Fibroblast of lung (primary cell): ENCODE measurements around the gene JPH3. TPM values are rescaled to one million over a fixed set of nuclear protein-coding genes. Genes with fewer than 3 reads are reported as not detected.

Experiments
- DNase-seq, 2 donors: peaks; one replicate each; pipeline versions ENCODE4 v3.0.0 to v3.0.0-alpha.2; 2010; ENCODE audit warnings: low read depth in 2 of 2
- H2AFZ ChIP-seq: 2 replicates; pipeline ENCODE4 v1.5.1; 2012; ENCODE audit warnings: low read length, control low read depth, inconsistent platforms
- H3K27ac ChIP-seq: 2 replicates; pipeline ENCODE4 v1.5.1; 2011; ENCODE audit warnings: low read length, control low read depth; ENCODE audit not compliant: insufficient read depth
- H3K27me3 ChIP-seq: 2 replicates; pipeline ENCODE4 v1.5.1; 2011; ENCODE audit warnings: mild to moderate bottlenecking, low read length; ENCODE audit not compliant: control insufficient read depth, insufficient read depth
- H3K36me3 ChIP-seq: 2 replicates; pipeline ENCODE4 v1.5.1; 2011; ENCODE audit warnings: low read length; ENCODE audit not compliant: control insufficient read depth, insufficient read depth
- H3K4me1 ChIP-seq: 2 replicates; pipeline ENCODE4 v1.5.1; 2011; ENCODE audit warnings: low read length; ENCODE audit not compliant: control insufficient read depth, insufficient read depth; ENCODE audit errors: extremely low read depth
- H3K4me2 ChIP-seq: 2 replicates; pipeline ENCODE4 v1.5.1; 2011; ENCODE audit warnings: low read length, control low read depth; ENCODE audit not compliant: insufficient read depth; ENCODE audit errors: extremely low read depth
- H3K4me3 ChIP-seq, 4 experiments: fragments of 200-600 bp in 1 of 4; sonication (generic) in 1 of 4; replicated peaks in 1 of 4; 2 replicates each; pipeline ENCODE4 v1.5.1; 2011 to 2016; ENCODE audit warnings: low read length in 4 of 4, low read depth in 3 of 4, mild to moderate bottlenecking in 3 of 4, control low read depth in 2 of 4, inconsistent platforms in 1 of 4, mixed read lengths in 1 of 4; ENCODE audit not compliant: insufficient read depth in 1 of 4; ENCODE audit errors: control extremely low read depth in 1 of 4
- H3K79me2 ChIP-seq: 2 replicates; pipeline ENCODE4 v1.5.1; 2012; ENCODE audit warnings: mild to moderate bottlenecking, low read length, inconsistent platforms; ENCODE audit not compliant: control insufficient read depth, insufficient read depth
- H3K9ac ChIP-seq: 2 replicates; pipeline ENCODE4 v1.5.1; 2011; ENCODE audit warnings: mild to moderate bottlenecking, low read length, control low read depth; ENCODE audit not compliant: insufficient read depth
- H3K9me3 ChIP-seq: 2 replicates; pipeline ENCODE4 v1.5.1; 2012; ENCODE audit warnings: low read depth, low read length; ENCODE audit not compliant: control insufficient read depth, insufficient read depth
- H4K20me1 ChIP-seq: 2 replicates; pipeline ENCODE4 v1.5.1; 2011; ENCODE audit warnings: low read length; ENCODE audit not compliant: control insufficient read depth, insufficient read depth; ENCODE audit errors: extremely low read depth
- CTCF ChIP-seq, 2 donors: IDR thresholded peaks in 1 of 2; conservative IDR thresholded peaks in 1 of 2; 1 replicate in 1 of 2; 2 replicates in 1 of 2; pipeline ENCODE4 v1.5.1; 2011 to 2012; ENCODE audit warnings: low read length in 2 of 2, control low read depth in 1 of 2, inconsistent platforms in 1 of 2, low read depth in 1 of 2, mild to moderate bottlenecking in 1 of 2
- EZH2 ChIP-seq: IDR thresholded peaks from 2 replicates; pipeline ENCODE4 v1.5.1; 2012; ENCODE audit warnings: low read length, control low read depth, mild to moderate bottlenecking; ENCODE audit errors: missing control alignments
- polyA plus RNA-seq, 2 donors: library from polyadenylated mRNA; depleted of rRNA in 1 of 2; stranded (reverse) in 1 of 2; unstranded in 1 of 2; fragments of >200 nt; gene quantifications; 2 replicates each; pipeline ENCODE4 v1.2.1, GENCODE V29; 2011 to 2012; ENCODE audit warnings: missing spikeins in 1 of 2
- total RNA-seq: library from RNA; depleted of rRNA; stranded (reverse); fragments of >200 nt; gene quantifications from 2 replicates; pipeline ENCODE4 v1.2.1, GENCODE V29; 2014

The JPH3 gene
- total and polyA plus RNA-seq, 2 donors (not counting 1 experiment from before 2014, with no cell fraction given) = 0.01 TPM; not detected in 1

GRCh38 chr16:87641721-87642120 lies 39.4 kb downstream of the JPH3 start:
- Histone ChIP-seq H2AFZ (no peak overlapping the region), H3K9ac (no peak overlapping the region), H4K20me1 (no peaks in the 10 kb centered on the region), H3K79me2 (no peaks in the 10 kb centered on the region), H3K4me3 (no peak overlapping the region), H3K27ac (no peak overlapping the region), H3K4me1 (no peaks in the 10 kb centered on the region), H3K27me3 (peaks cover 6% of the 10 kb centered on the region), H3K36me3 (no peaks in the 10 kb centered on the region), H3K4me2 (no peak overlapping the region), H3K9me3 (no peaks in the 10 kb centered on the region)
- TF ChIP-seq EZH2 = no peak
- no peak for DNase-seq

GRCh38 chr16:87642491-87642890 lies 40.2 kb downstream of the JPH3 start:
- Histone ChIP-seq H3K4me2 (no peak overlapping the region), H3K79me2 (no peaks in the 10 kb centered on the region), H3K4me1 (no peaks in the 10 kb centered on the region), H3K36me3 (no peaks in the 10 kb centered on the region), H4K20me1 (no peaks in the 10 kb centered on the region), H3K9me3 (no peaks in the 10 kb centered on the region), H3K4me3 (no peak overlapping the region), H3K27ac (no peak overlapping the region), H3K9ac (no peak overlapping the region), H3K27me3 (peaks cover 6% of the 10 kb centered on the region), H2AFZ (no peak overlapping the region)
- TF ChIP-seq CTCF (conservative IDR thresholded peaks at IDR 0.05 in 1 of 2, IDR thresholded peaks at IDR 0.05 in 1 of 2; ENCODE audit: low read depth in 1 of 2, low read length in 2 of 2) (no peak), EZH2 (no peak)
- DNase-seq = no peak

DNA sequence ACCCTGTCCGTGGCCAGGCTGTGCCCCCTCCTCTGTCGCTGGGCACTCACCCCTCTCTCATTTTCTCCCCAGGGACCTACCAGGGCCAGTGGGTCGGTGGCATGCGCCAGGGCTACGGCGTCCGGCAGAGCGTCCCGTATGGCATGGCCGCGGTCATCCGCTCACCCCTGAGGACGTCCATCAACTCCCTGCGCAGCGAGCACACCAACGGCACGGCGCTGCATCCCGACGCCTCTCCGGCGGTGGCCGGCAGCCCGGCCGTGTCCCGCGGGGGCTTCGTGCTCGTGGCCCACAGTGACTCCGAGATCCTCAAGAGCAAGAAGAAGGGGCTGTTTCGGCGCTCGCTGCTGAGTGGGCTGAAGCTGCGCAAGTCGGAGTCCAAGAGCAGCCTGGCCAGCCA lies 41.9 kb downstream of the JPH3 start:
- H2AFZ ChIP-seq = no peak overlapping the region
- H3K4me1 ChIP-seq = no peaks in the 10 kb centered on the region
- H3K27me3 ChIP-seq = peaks cover 6% of the 10 kb centered on the region
- H3K36me3 ChIP-seq = no peaks in the 10 kb centered on the region
- no peak overlapping the region for H3K4me3 ChIP-seq
- DNase-seq = no peak
- H4K20me1 ChIP-seq = no peaks in the 10 kb centered on the region
- no peak overlapping the region for H3K4me2 ChIP-seq
- H3K9me3 ChIP-seq = no peaks in the 10 kb centered on the region
- TF ChIP-seq CTCF (conservative IDR thresholded peaks at IDR 0.05 in 1 of 2, IDR thresholded peaks at IDR 0.05 in 1 of 2; ENCODE audit: low read depth in 1 of 2, low read length in 2 of 2) = no peak
- TF ChIP-seq EZH2 = no peak
- H3K27ac ChIP-seq = no peak overlapping the region
- H3K9ac ChIP-seq = no peak overlapping the region
- no peaks in the 10 kb centered on the region for H3K79me2 ChIP-seq
